Measurements from ENCODE around the gene DLG2. TPM values are rescaled to one million over a fixed set of nuclear protein-coding genes. Genes with fewer than 3 reads are reported as not detected.

The DLG2 gene
- total RNA-seq, 1 donor from 2014 or later, result 5.1 TPM

GRCh38 chr11:84642500-84642899 is 984.6 kb downstream of the DLG2 start:
- Mint-ChIP-seq H3K4me3 (ENCODE audit: unreplicated experiment) (no peak overlapping the region), H3K27me3 (ENCODE audit: unreplicated experiment) (no peaks in the 10 kb centered on the region), H3K36me3 (ENCODE audit: low read depth, unreplicated experiment) (no peaks in the 10 kb centered on the region), H3K9me3 (ENCODE audit: unreplicated experiment) (no peaks in the 10 kb centered on the region), H3K4me1 (ENCODE audit: unreplicated experiment) (no peaks in the 10 kb centered on the region), H3K27ac (ENCODE audit: unreplicated experiment) (no peak overlapping the region)
- TF ChIP-seq, protein P1, sequence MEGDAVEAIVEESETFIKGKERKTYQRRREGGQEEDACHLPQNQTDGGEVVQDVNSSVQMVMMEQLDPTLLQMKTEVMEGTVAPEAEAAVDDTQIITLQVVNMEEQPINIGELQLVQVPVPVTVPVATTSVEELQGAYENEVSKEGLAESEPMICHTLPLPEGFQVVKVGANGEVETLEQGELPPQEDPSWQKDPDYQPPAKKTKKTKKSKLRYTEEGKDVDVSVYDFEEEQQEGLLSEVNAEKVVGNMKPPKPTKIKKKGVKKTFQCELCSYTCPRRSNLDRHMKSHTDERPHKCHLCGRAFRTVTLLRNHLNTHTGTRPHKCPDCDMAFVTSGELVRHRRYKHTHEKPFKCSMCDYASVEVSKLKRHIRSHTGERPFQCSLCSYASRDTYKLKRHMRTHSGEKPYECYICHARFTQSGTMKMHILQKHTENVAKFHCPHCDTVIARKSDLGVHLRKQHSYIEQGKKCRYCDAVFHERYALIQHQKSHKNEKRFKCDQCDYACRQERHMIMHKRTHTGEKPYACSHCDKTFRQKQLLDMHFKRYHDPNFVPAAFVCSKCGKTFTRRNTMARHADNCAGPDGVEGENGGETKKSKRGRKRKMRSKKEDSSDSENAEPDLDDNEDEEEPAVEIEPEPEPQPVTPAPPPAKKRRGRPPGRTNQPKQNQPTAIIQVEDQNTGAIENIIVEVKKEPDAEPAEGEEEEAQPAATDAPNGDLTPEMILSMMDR (IDR thresholded peaks at IDR 0.05; ENCODE audit: unreplicated experiment), result no peak
- no peak for DNase-seq (ENCODE audit: low spot score)

- TF ChIP-seq, protein P1 (IDR thresholded peaks at IDR 0.05; ENCODE audit: unreplicated experiment), result no peak
- DNase-seq (ENCODE audit: low spot score), result no peak
- Mint-ChIP-seq H3K9me3 (ENCODE audit: unreplicated experiment) (no peaks in the 10 kb centered on the region), H3K4me3 (ENCODE audit: unreplicated experiment) (no peak overlapping the region), H3K27ac (ENCODE audit: unreplicated experiment) (no peak overlapping the region), H3K4me1 (ENCODE audit: unreplicated experiment) (peaks cover 9% of the 10 kb centered on the region), H3K36me3 (ENCODE audit: low read depth, unreplicated experiment) (no peaks in the 10 kb centered on the region), H3K27me3 (ENCODE audit: unreplicated experiment) (no peaks in the 10 kb centered on the region)
These were observed 992.8 kb downstream of the DLG2 start for GRCh38 chr11:84634309-84634708.

DNA sequence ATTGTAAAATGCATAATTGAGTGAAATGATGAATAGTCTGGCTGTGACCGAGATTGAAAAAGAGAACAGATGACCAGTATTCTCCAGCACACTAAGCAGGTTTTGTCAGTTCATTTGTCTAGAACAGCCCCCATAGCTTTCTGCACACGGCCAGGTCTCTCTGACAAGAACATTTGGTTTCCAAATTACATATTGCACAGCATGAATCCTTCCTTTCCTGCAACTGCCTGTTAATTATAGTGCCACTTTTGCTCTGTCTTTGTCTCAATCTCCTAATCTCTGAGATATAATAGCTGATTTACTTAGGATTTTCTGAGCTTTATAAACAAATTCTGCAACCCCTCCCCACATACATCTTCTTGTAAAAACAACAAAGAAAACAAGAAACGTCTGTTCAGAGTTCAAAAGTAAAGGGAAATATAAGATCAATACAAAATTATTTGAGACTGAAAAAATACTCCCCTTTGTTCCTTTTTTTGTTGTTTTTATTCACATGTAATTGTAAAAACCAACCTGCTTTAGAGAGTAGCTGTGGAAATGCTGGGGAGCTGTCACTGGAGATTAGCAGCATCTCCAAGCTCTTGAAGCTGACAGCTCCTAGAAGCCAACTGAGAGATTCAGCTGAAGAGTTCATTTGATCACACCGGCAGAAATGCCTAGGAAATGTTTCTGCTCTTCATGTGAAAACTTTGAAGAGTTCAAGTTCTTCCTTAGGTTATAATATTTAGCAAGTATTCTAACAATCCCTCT is 998.1 kb downstream of the DLG2 start:
- no peak overlapping the region for H3K4me3 Mint-ChIP-seq (ENCODE audit: unreplicated experiment)
- no peaks in the 10 kb centered on the region for H3K36me3 Mint-ChIP-seq (ENCODE audit: low read depth, unreplicated experiment)
- peaks cover 3% of the 10 kb centered on the region for H3K4me1 Mint-ChIP-seq (ENCODE audit: unreplicated experiment)
- TF ChIP-seq, protein P1 (IDR thresholded peaks at IDR 0.05; ENCODE audit: unreplicated experiment), result no peak
- DNase-seq (ENCODE audit: low spot score), result no peak
- peaks cover 1% of the 10 kb centered on the region for H3K27me3 Mint-ChIP-seq (ENCODE audit: unreplicated experiment)
- H3K27ac Mint-ChIP-seq (ENCODE audit: unreplicated experiment), result no peak overlapping the region
- H3K9me3 Mint-ChIP-seq (ENCODE audit: unreplicated experiment), result no peaks in the 10 kb centered on the region

DNA sequence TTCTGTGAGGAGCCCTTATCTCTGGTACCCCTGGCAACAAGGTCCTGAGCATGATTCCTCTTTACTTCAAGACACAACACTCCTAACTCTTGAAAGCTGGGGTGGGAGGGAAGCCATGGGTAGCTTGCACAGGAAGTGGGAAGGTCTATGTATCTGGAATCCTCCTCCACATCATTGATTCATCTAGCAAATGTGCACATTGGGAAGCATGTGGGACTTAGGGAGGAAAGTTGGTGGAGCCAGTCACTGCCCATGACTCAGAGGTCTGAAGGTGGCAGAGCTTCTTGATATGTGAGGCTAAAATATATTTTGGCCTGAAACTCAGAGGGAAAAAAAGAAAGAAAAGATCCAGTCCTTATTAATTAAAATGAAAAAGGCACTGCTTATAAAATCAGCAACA is 1000.9 kb downstream of the DLG2 start:
- Mint-ChIP-seq H3K9me3 (ENCODE audit: unreplicated experiment) (no peaks in the 10 kb centered on the region), H3K36me3 (ENCODE audit: low read depth, unreplicated experiment) (no peaks in the 10 kb centered on the region), H3K4me1 (ENCODE audit: unreplicated experiment) (peaks cover 3% of the 10 kb centered on the region), H3K27ac (ENCODE audit: unreplicated experiment) (no peak overlapping the region), H3K4me3 (ENCODE audit: unreplicated experiment) (no peak overlapping the region), H3K27me3 (ENCODE audit: unreplicated experiment) (peaks cover 1% of the 10 kb centered on the region)
- TF ChIP-seq, protein P1 (IDR thresholded peaks at IDR 0.05; ENCODE audit: unreplicated experiment), result no peak
- no peak for DNase-seq (ENCODE audit: low spot score)

DNA sequence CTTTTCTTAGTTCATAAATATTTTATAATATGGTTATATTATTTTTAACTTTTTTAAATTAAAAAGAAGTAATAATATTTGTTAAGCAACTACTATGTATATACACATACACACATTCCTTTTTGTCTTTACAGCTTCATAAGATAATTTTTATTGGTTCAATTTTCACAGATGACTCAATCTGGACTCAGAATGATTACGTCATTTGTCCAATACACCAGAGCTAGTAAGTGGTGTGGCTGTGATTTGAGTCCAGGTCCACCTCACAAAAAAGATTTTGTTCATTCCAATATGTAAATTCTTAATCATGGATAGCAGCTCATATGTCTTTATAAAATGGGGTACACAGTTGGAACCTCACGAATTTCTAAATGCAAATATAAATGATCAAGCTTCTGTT is 1014.5 kb downstream of the DLG2 start:
- Mint-ChIP-seq H3K9me3 (ENCODE audit: unreplicated experiment) (no peaks in the 10 kb centered on the region), H3K27me3 (ENCODE audit: unreplicated experiment) (no peaks in the 10 kb centered on the region), H3K27ac (ENCODE audit: unreplicated experiment) (no peak overlapping the region), H3K4me1 (ENCODE audit: unreplicated experiment) (no peaks in the 10 kb centered on the region), H3K36me3 (ENCODE audit: low read depth, unreplicated experiment) (no peaks in the 10 kb centered on the region), H3K4me3 (ENCODE audit: unreplicated experiment) (no peak overlapping the region)
- no peak for DNase-seq (ENCODE audit: low spot score)
- TF ChIP-seq, protein P1 (IDR thresholded peaks at IDR 0.05; ENCODE audit: unreplicated experiment), result no peak
